GM12878 (cell line): Measurements from ENCODE around the gene ARPC1B. TPM values are rescaled to one million over a fixed set of nuclear protein-coding genes. Genes with fewer than 3 reads are reported as not detected.
"Not testable (repeated sequence)": the region's sequence is repeated elsewhere in the genome, so short reads cannot be mapped to it uniquely, and the experiment has no call there.

Source experiments
- ATAC-seq: fragments of 200-7000 bp; cut with Tn5 transposase; 3 replicates; pipeline ENCODE4 v1.9.1; 2020; ENCODE audit warnings: mild to moderate bottlenecking, moderate library complexity
- BruUV-seq: library from RNA; stranded (reverse); fragments of 400-500 nt; replicated peaks from 2 replicates; lab custom pipeline; 2021; lab: Mats Ljungman, UMichigan
- CTCF ChIA-PET: fragments of 300-600 bp; sonication (Branson Sonifier 250); formaldehyde crosslinking; extraction: SDS; loops from one replicate; lab custom pipeline; 2021; ENCODE audit warnings: inconsistent platforms; lab: Yijun Ruan, JAX
- POLR2A ChIA-PET: fragments of 350-600 bp; formaldehyde crosslinking; extraction: SDS; loops from one replicate; lab custom pipeline; 2021; ENCODE audit warnings: inconsistent platforms; lab: Charles Lee
- RAD21 ChIA-PET: fragments of 300-600 bp; sonication (Branson Sonifier 250); formaldehyde crosslinking; loops from one replicate; lab custom pipeline; 2023; ENCODE audit warnings: antibody characterized with exemption; ENCODE audit not compliant: unreplicated experiment; lab: Charles Lee
- SMC1A ChIA-PET: fragments of 300-600 bp; sonication (Branson Sonifier 250); formaldehyde crosslinking; loops from one replicate; lab custom pipeline; 2023; ENCODE audit not compliant: unreplicated experiment, uncharacterized antibody; lab: Charles Lee
- DNase-seq: peaks from one replicate; pipeline ENCODE4 v3.0.0-alpha.2; 2011; ENCODE audit warnings: low read depth, low spot score
- FAIRE-seq: peaks from 3 replicates; lab custom pipeline; 2011; peaks lifted over from hg19 to GRCh38; lab: Jason Lieb, UNC
- H2AFZ ChIP-seq: 2 replicates; pipeline ENCODE4 v1.6.0; 2011; ENCODE audit warnings: low read depth, low read length, control low read depth; ENCODE audit not compliant: control insufficient read depth
- H3K27ac ChIP-seq: 2 replicates; pipeline ENCODE4 v1.5.1; 2011; ENCODE audit warnings: control low read depth; ENCODE audit not compliant: control insufficient read depth, insufficient read depth
- H3K27me3 ChIP-seq, 2 experiments: replicated peaks in 1 of 2; 2 replicates each; pipeline versions ENCODE4 v1.6.0 to v1.6.1; 2011; ENCODE audit warnings: low read length in 1 of 2; ENCODE audit not compliant: control insufficient read depth in 2 of 2, insufficient read depth in 2 of 2
- H3K36me3 ChIP-seq, 2 experiments: 2 replicates each; pipeline ENCODE4 v1.5.1; 2011; ENCODE audit warnings: low read length in 1 of 2; ENCODE audit not compliant: control insufficient read depth in 2 of 2, insufficient read depth in 2 of 2
- H3K4me1 ChIP-seq: 2 replicates; pipeline ENCODE4 v1.6.1; 2011; ENCODE audit warnings: mild to moderate bottlenecking, low read length, moderate library complexity, mixed read lengths; ENCODE audit not compliant: control insufficient read depth, insufficient read depth
- H3K4me2 ChIP-seq: 2 replicates; pipeline ENCODE4 v1.6.0; 2011; ENCODE audit warnings: control low read depth; ENCODE audit not compliant: control insufficient read depth, insufficient read depth
- H3K4me3 ChIP-seq: fragments of 200-600 bp; sonication (generic); 2 replicates; pipeline ENCODE4 v1.5.1; 2016
- H3K79me2 ChIP-seq: 2 replicates; pipeline ENCODE4 v1.6.0; 2011; ENCODE audit warnings: low read length; ENCODE audit not compliant: control insufficient read depth, insufficient read depth
- H3K9ac ChIP-seq: 2 replicates; pipeline ENCODE4 v1.8.0; 2011; ENCODE audit warnings: low read length, control low read depth, mixed read lengths; ENCODE audit not compliant: control insufficient read depth, insufficient read depth
- H3K9me3 ChIP-seq: replicated peaks from 3 replicates; pipeline ENCODE4 v1.5.1; 2011; ENCODE audit warnings: mild to moderate bottlenecking, low read length; ENCODE audit not compliant: control insufficient read depth, insufficient read depth
- H4K20me1 ChIP-seq: 2 replicates; pipeline ENCODE4 v1.6.0; 2011; ENCODE audit not compliant: control insufficient read depth, insufficient read depth
- ATF3 ChIP-seq: IDR thresholded peaks from 2 replicates; pipeline ENCODE4 v1.6.1; 2011; ENCODE audit warnings: low read depth, mild to moderate bottlenecking, low read length, moderate library complexity, borderline replicate concordance; ENCODE audit errors: extremely low read depth
- WGBS: methylation state at CpG from one replicate; pipeline ENCODE4 v1.1.6; 2016; ENCODE audit warnings: low lambda C conversion rate; ENCODE audit not compliant: insufficient replicate concordance, insufficient coverage; ENCODE audit errors: missing lambda C conversion rate; 5-methylcytosine and 5-hydroxymethylcytosine counted together
- in situ Hi-C: fragments of 300-500 bp; cut with MboI; formaldehyde crosslinking; loops from 9 replicates; pipeline ENCODE4 v1.14.3; 2018; ENCODE audit warnings: mixed read lengths
- intact Hi-C: fragments of 100-400 bp; cut with micrococcal nuclease; formaldehyde crosslinking; loops from one replicate; pipeline ENCODE4 v1.14.2; 2022; ENCODE audit not compliant: unreplicated experiment
- polyA plus RNA-seq, 11 experiments: library from polyadenylated mRNA; depleted of rRNA in 4 of 11; unstranded in 6 of 11; stranded (reverse) in 5 of 11; fragments of >200 nt; fragmentation: Nextera tagmentation in 4 of 11; fragmentation: Illumina TruSeq in 1 of 11; extraction: Ambion mirVana in 4 of 11; extraction: Trizol in 1 of 11; gene quantifications; 1 replicate in 1 of 11; 2 replicates in 10 of 11; pipeline versions ENCODE4 v1.2.1 to v1.2.3, GENCODE V29; 2011 to 2016; ENCODE audit warnings: inconsistent platforms in 2 of 11, missing spikeins in 2 of 11, low read depth in 1 of 11
- total RNA-seq, 4 experiments: library from RNA; depleted of rRNA in 3 of 4; stranded (reverse); fragments of >200 nt in 3 of 4; fragmentation: Illumina TruSeq in 1 of 4; extraction: Trizol in 1 of 4; gene quantifications; 2 replicates each; pipeline versions ENCODE4 v1.2.1 to v1.2.3, GENCODE V29; 2013 to 2021

Gene ARPC1B
- total and polyA plus RNA-seq, 10 of the 15 experiments (the other 5 are each of a cell fraction or from before 2014, with no cell fraction given) = 14.1 to 762 (median 387) TPM

GRCh38 chr7:99357701-99358490, 16.6 kb upstream of the ARPC1B start:
- peaks cover 18 to 20% of the 10 kb centered on the region in 2 experiments for H3K36me3 ChIP-seq
- no peak overlapping the region for H3K9ac ChIP-seq
- no peak overlapping the region for H2AFZ ChIP-seq
- no peaks in the 10 kb centered on the region for H3K27me3 ChIP-seq
- FAIRE-seq (no peak), DNase-seq (no peak), ATAC-seq (no peak)
- no peaks in the 10 kb centered on the region for H3K9me3 ChIP-seq
- BruUV-seq = no TSS peak
- H3K4me1 ChIP-seq = no peaks in the 10 kb centered on the region
- H3K4me3 ChIP-seq = no peak overlapping the region
- ChIA-PET POLR2A (interaction anchor here (0.5 to 1.0 kb wide), 4 partner anchors 16 to 463 kb away, joined by 4 read pairs; no protein-coding TSS in a partner anchor), RAD21 (no interaction called here), SMC1A (interaction anchor here (1.0 kb wide), 1 partner anchor 20 kb away, joined by 4 read pairs; no protein-coding TSS in a partner anchor), CTCF (interaction anchor here (0.9 kb wide), 1 partner anchor 45 kb away, joined by 3 read pairs; no protein-coding TSS in a partner anchor)
- H3K4me2 ChIP-seq = no peak overlapping the region
- intact Hi-C loops = no loop called here
- no peak for TF ChIP-seq ATF3
- 96% methylated on average over 16 of the region's 16 CpGs for WGBS
- in situ Hi-C loops = no loop called here
- H3K79me2 ChIP-seq = no peaks in the 10 kb centered on the region
- H3K27ac ChIP-seq = no peak overlapping the region
- H4K20me1 ChIP-seq = no peaks in the 10 kb centered on the region

- FAIRE-seq, H3K27ac ChIP-seq, H3K4me1 ChIP-seq, H2AFZ ChIP-seq, in situ Hi-C loops, H3K4me3 ChIP-seq, RAD21 ChIA-PET, H4K20me1 ChIP-seq, H3K79me2 ChIP-seq, intact Hi-C loops, H3K9ac ChIP-seq, H3K27me3 ChIP-seq, H3K4me2 ChIP-seq, BruUV-seq, DNase-seq, H3K9me3 ChIP-seq, ATAC-seq: not testable (repeated sequence)
- WGBS = 97% methylated on average over 15 of the region's 15 CpGs
- peaks cover 20 to 24% of the 10 kb centered on the region in 2 experiments for H3K36me3 ChIP-seq
- ChIA-PET POLR2A (interaction anchor here (1.0 kb wide), 1 partner anchor 37 kb away, joined by 4 read pairs; no protein-coding TSS in a partner anchor), CTCF (interaction anchor here (0.9 kb wide), 1 partner anchor 45 kb away, joined by 3 read pairs; no protein-coding TSS in a partner anchor), SMC1A (interaction anchor here (1.0 kb wide), 1 partner anchor 20 kb away, joined by 4 read pairs; no protein-coding TSS in a partner anchor)
Observed at GRCh38 chr7:99358521-99358920, 16.0 kb upstream of the ARPC1B start.
